Stimulated activated CD8-positive, alpha-beta memory T cell treated with anti-CD3 and anti-CD28 coated beads, Interleukin-7, amount 100 ng/mL, for 24 hours (primary cell): ENCODE results near the gene ZNF699.
"Not testable (repeated sequence)": the region's sequence is repeated elsewhere in the genome, so short reads cannot be mapped to it uniquely, and the experiment has no call there.

Experiments
- DNase-seq: peaks from one replicate; pipeline ENCODE4 v3.0.0-alpha.2; 2020; ENCODE audit warnings: low read depth

ZNF699 gene

GRCh38 chr19:9309139-9309973 lies at the start of gene ZNF699:
Gene ZNF699 (minus strand): TSS chr19:9309838. CDS start chr19:9305119, 4,719 bp downstream.
- peak; percentile 97 for DNase-seq

- DNase-seq: no peak
These were observed 45.0 kb upstream of the ZNF699 start for GRCh38 chr19:9354651-9355050.

- DNase-seq: no peak
These were observed 43.4 kb upstream of the ZNF699 start for GRCh38 chr19:9353011-9353410.

- DNase-seq: no peak
These were observed 42.9 kb upstream of the ZNF699 start for GRCh38 chr19:9352505-9352904.

- DNase-seq: no peak
These were observed 39.0 kb upstream of the ZNF699 start for GRCh38 chr19:9348671-9349070.

GRCh38 chr19:9348253-9348652 lies 38.6 kb upstream of the ZNF699 start:
- DNase-seq: no peak

- DNase-seq: no peak
These were observed 35.4 kb upstream of the ZNF699 start for GRCh38 chr19:9345005-9345404.

GRCh38 chr19:9342610-9343304 lies 33.1 kb upstream of the ZNF699 start:
- DNase-seq: no peak

- DNase-seq: no peak
These were observed 20.4 kb upstream of the ZNF699 start for GRCh38 chr19:9329999-9330398.

- no peak for DNase-seq
These were observed 14.9 kb upstream of the ZNF699 start for GRCh38 chr19:9324584-9324962.

GRCh38 chr19:9323919-9324583 lies 14.4 kb upstream of the ZNF699 start, which contains the start of gene ZNF559:
Gene ZNF559 (plus strand): TSS chr19:9324179. CDS start chr19:9338550, 14,371 bp downstream.
- peak; percentile 95 for DNase-seq

GRCh38 chr19:9323557-9323918 lies 13.9 kb upstream of the ZNF699 start:
- DNase-seq: no peak

- DNase-seq: not testable (repeated sequence)
These were observed 12.6 kb upstream of the ZNF699 start for GRCh38 chr19:9322201-9322600.

- not testable (repeated sequence) for DNase-seq
These were observed 12.1 kb upstream of the ZNF699 start for GRCh38 chr19:9321756-9322155.

GRCh38 chr19:9321338-9321737 lies 11.7 kb upstream of the ZNF699 start:
- DNase-seq: no peak

GRCh38 chr19:9313756-9314155 lies 4.1 kb upstream of the ZNF699 start:
- no peak for DNase-seq

- DNase-seq: peak; percentile 74
These were observed 372 bp upstream of the ZNF699 start for GRCh38 chr19:9309974-9310446.

- DNase-seq: no peak
These were observed 1.4 kb downstream of the ZNF699 start for GRCh38 chr19:9308091-9308770.

GRCh38 chr19:9306443-9306842 lies 3.2 kb downstream of the ZNF699 start:
- DNase-seq: no peak

GRCh38 chr19:9296336-9296735 lies 13.3 kb downstream of the ZNF699 start:
- DNase-seq: no peak

GRCh38 chr19:9295411-9295849 lies 14.2 kb downstream of the ZNF699 start:
- no peak for DNase-seq
